Measurements from ENCODE around the gene EDRF1.

DNA sequence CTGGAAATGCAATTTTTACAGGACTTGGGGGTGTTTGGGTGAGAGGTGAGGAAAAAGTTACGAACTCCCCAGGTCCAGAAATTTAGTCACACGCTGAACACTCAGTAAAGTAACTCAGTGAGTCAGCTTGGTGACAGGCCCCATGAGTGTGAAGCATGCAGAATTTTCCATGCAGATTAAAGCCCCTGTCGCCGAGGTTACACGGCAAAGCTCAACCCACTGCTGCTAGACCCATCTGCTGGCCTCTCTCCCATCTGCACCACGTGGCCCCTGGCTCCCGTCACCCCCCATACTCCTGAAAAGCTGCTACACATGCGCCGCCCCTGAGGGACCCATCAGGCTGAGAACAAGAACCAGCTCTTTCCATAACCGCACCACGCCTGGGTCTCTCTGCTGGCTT lies 63.1 kb downstream of the EDRF1 start:
- TF ChIP-seq, protein P1, sequence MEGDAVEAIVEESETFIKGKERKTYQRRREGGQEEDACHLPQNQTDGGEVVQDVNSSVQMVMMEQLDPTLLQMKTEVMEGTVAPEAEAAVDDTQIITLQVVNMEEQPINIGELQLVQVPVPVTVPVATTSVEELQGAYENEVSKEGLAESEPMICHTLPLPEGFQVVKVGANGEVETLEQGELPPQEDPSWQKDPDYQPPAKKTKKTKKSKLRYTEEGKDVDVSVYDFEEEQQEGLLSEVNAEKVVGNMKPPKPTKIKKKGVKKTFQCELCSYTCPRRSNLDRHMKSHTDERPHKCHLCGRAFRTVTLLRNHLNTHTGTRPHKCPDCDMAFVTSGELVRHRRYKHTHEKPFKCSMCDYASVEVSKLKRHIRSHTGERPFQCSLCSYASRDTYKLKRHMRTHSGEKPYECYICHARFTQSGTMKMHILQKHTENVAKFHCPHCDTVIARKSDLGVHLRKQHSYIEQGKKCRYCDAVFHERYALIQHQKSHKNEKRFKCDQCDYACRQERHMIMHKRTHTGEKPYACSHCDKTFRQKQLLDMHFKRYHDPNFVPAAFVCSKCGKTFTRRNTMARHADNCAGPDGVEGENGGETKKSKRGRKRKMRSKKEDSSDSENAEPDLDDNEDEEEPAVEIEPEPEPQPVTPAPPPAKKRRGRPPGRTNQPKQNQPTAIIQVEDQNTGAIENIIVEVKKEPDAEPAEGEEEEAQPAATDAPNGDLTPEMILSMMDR (conservative IDR thresholded peaks at IDR 0.05; ENCODE audit: low read depth, low read length): no peak
- TF ChIP-seq EZH2 (IDR thresholded peaks at IDR 0.05; ENCODE audit: borderline replicate concordance, low read depth, low read length, poor library complexity, severe bottlenecking): no peak

Data from A673 (cell line).